Activated CD4-positive, alpha-beta T cell treated with anti-CD3 and anti-CD28 coated beads for 24 hours (primary cell): ENCODE measurements around the gene TMEM237.

Source experiments
- DNase-seq, 2 donors: peaks; one replicate each; pipeline ENCODE4 v3.0.0-alpha.2; 2020; ENCODE audit warnings: low read depth in 2 of 2

Gene TMEM237

DNA sequence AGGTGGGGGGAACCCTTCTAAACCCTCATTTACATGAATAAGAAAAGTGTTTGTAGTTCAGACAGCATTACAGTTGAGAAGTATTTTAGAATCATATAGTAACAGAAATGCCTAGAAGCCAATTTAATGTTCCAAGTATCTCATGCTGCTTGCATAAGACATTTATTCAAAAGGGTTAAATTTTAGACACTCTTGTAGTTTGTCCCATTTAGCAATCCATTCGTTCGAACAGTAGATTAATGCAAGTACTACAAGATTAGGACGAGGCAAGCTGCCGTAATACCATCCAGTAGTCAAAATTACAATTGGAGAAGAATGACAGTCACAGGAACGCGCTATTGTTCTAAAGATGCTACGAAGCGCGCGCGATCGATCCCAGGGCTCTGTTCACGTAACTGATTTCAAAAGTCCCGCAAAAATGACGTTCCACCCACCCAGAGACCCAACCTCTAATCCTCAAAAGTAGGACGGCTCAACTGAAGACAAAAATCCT, 1.2 kb downstream of the TMEM237 start:
- DNase-seq: no peak

DNA sequence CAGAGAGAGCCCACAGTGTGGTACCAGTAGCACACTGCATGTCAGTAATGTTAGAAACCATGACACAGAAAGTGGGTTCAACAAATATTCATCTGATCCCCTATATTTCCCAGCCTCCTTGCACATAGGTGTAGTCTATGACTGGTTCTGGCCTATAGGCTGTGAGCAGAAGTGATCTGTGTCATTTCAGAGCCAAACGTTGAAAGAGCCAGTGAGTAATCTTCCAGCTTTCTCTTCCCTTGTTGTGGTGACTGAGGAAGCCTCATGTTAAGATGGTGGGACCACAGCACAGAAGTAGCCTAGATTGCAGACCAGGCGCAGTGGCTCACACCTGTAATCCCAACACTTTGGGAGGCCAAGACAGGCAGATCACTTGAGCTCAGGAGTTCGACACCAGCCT, 4.1 kb downstream of the TMEM237 start:
- no peak for DNase-seq

DNA sequence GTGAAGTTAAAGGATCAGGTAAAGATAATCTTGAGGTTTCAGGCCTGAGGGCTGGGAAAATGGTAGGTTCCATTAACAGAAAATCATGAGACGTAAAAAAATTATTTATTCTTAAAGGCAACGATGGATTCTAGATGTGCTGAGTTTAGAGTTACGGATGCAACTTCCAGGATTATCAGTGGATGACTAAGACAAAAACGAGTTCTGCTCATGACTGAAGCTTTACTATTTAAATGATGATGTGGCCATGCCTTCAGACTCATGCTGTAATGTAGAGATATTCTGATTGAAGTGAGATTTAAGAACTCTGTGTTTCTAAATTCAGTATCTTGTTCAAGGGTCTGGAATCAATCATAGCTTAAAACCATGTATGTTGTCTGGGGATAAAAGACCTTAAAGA, 5.0 kb downstream of the TMEM237 start:
- no peak for DNase-seq

DNA sequence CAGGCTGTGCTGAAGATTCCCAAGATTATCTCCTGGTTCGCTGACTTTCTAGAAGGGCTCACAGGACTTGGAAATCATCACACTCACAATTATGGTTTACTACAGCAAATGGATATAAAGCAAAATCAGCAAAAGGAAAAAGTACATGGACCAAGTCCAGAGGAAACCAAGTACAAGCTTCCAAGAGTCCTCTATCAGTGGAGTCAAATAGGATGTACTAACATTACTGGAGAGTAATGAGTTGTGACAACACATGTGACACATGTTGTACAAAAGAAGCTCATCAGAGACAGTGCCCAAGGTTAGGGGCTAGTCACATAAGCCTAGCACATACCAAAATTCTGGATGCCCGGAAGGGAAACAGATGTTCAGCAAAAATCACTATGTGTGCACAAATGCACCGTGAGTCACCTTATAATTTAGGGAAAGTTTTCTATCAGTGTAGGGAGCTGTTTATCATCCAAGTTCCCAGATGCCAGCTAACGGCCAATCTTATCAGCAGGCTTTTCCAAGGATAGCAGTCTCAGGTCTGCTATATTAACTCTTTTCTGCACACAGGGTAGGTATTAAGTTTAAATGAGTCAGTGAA, 9.5 kb downstream of the TMEM237 start:
- DNase-seq: no peak

DNA sequence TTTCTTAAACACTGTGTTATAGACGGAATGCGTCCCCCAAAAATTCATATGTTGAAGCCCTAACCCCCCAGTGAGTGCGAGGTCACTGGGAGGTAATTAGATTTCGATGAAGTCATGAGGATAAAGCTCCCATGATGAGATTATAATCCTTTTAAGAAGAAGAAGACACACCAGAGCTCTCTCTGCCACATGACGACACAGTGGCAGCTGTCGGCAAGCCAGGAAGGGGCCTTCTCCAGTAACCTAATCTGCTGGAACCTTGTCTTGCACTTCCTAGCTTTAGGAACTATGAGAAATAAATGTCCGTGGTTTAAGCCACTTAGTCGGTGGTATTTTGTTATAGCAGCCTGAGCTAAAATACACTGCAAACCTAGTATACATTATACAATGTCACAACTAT, 12.3 kb downstream of the TMEM237 start:
- no peak for DNase-seq

DNA sequence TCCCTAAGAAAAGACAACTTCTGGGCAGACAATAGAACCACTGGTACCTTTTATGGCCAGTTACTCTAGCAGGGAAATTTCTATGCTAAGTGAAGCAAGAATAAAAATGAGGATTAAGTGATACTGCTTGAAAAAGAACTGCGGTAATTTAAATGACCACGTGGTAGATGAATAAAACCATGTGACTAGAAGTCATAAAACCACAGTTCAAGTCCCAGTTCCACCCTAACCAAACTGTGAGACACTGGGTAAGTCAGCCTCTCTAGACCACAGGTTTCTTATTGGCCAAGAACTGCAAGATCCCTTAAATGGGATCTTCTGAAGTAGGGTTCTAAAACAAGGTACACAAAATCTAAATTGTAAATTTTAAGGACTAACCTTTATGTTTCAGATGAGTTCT, 12.7 kb downstream of the TMEM237 start:
- no peak for DNase-seq

DNA sequence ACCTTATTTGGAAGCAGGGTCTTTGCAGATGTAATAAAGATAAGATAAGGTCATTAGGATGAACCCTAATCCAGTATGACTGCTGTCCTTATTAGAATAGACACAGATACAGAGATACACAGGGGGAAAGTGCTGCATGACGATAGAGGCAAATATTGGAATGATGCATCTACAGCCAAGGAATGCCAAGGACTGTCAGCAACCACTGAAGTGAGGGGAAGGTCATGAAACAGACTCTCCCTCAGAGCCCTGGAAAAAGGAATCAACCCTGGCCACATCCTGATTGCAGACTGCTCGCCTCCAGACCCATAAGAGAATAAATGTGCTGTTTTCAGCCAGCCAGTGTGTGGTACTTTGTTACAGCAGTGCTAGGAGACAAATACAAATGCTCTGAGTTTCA, 14.8 kb downstream of the TMEM237 start:
- no peak for DNase-seq

DNA sequence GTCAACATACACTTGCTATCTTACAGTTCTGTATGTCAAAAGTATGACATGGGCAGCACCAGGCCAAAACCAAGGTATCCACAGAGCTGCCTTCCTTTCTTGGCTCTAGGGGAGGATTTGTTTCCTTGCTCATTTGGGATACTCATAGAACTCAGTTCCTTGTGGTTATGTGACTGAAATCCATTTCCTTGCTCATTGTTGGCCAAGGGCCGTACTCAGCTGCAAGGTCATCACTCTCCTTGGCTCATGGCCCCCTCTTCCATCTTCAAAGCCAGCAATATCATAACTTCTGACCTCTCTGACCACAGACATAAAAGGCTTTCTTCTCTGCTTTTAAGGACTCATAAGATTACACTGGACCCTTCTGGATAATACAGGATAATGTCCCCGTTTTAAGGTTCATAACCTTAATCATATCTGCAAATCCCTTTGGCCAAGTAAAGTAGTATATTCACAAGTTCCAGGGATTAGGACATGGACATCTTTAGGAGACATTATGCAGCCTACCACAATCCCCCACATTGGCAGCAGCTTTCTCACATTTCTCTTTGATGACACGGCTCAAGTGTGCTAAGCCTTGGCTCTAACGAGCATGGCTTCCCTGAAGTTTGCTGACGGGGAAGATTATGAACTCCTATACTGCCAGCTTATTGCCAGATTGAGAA, 20.9 kb downstream of the TMEM237 start:
- DNase-seq: no peak

DNA sequence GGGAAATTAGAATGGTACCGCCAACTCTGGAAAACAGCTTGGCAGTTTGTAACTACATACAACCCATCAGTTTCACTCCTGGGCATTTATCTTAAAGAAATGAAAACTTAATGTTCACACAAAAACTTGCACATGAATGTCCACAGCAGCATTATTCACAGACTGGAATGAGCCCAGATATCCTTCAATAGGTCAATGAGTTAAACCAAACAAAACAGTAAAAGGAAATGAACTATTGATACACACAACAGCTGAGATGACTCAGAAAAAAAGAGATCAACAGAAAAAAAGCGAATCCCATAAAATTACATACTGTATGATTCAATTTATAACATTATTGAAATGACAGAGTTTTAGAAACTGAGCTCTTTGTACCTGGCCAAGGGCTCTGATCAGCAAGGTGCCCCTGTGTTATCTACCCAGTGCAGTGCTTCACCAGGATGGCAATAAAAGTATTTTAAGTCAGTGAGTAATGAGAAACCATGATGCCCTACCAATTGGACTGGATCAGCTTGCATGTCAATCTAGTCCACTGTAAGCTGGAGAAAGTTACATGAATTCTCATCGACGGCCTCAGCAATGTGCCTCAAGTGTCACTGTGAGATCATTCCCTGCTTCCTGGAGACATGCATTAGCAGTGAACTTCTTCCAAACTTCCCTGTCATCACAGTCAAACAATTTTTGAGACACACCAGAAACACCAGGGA, 21.9 kb downstream of the TMEM237 start:
- DNase-seq: no peak

DNA sequence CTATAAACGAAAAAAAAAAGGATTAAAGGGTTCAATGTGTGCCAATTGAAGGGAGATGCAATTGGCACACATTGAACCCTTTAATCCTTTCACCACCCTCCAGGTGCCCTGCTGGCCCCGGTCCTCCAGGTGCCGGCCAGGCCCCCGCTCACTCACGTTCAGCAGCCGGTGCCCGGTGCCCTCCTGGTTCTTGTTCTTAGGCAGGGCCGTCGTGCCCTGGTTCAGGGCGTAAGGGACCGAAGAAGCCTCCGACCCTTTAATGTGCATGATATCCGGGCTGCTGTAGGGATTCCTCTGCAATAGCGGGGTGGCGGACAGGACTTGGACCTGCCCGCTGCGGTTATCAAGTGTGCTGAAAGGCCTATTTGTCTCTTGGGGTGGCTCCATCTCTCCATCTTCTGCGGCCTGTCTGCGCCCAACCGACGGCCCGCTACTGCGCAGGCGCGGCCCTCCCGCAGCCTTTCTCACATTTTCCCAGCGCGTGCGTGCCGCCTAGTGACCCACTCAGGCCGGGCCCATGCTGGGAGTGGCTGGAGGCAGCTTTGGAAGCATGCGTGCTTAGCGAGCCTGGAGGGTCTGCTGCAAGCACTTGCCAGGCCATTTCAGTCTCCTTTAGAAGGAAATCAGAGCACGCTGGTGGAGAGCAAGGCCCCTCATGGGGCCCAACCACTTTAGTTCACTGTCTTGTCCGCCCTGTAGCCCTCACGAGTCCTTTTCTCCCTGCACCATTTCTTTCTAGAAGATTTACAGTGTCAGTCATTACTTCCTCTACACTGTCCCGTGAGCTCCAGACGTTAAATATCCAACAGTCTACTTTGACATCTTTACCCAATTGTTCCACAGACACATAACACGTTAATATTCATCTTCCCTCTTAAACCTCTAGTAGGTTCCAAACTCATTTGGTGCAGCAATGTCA, 24.3 kb downstream of the TMEM237 start:
- no peak for DNase-seq

DNA sequence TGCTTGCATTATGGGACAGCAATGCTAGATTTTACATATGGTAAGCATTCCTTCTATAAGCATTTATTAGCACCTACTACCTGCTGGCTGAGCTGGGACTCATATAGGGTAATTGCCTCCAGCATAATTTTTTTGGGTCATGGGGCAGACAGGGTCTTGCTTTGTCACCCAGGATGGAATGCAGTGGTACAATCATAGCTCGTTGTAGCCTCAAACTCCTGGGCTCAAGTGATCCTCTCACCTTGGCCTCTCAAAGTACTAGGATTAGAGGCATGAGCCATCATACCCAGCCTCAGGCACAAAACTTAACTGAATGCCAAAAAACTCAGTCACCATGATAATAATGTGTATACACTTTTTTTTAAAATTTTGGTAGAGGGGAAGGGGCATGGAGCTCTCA, 35.3 kb downstream of the TMEM237 start:
- DNase-seq: no peak

DNA sequence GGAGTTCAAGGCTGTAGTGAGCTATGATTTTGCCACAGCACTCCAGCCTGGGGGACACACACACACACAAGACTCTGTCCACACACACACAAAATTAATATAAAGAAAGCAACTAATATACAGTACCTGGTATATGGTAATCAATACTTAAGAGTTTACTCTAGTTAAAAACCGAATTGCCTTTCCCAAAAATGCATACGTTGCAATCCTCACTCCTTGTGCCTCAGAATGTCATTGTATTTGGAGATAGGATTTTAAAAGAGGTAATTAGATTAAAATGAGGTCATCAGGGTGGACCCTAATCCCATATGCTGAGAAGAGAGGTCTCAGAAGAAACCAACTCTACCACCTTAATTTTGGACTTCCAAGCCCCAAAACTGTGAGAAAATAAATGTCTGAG, 35.7 kb downstream of the TMEM237 start:
- DNase-seq: no peak

DNA sequence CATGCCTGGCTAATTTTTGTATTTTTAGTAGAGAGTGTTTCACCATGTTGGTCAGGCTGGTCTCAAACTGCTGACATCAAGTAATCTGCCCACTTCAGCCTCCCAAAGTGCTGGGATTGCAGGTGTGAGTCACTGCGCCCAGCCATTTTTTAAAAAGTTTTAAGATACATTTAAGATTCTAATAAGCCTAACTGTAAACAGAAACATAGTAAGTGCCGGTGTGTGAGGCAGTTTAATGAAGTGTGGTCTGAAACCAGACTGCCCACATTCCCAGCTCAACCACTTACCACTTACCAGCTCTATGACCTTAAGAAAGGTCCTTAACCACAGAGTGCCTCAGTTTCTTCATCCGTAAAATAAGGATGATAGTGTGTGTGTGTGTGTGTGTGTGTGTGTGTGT, 42.4 kb downstream of the TMEM237 start:
- no peak for DNase-seq

DNA sequence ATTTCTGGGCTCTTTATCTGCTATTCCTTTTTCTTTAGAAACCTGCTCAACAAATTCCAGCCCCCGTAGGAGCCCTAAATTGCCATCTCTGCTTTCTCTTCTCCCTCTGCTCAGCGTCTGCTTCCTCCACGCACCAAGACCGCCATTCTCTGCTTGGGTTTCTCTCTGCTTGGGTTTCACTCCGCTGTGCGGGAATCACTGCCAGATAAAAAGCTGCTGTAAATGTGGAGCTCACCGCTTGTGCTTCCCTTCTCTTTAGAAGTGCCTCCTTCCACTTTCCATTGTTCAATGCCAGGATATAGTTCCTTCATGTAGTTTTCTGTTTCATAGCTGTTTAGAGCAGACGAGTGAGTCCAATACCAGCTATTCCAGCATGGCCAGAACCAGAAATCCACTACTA, 45.9 kb downstream of the TMEM237 start:
- no peak for DNase-seq

DNA sequence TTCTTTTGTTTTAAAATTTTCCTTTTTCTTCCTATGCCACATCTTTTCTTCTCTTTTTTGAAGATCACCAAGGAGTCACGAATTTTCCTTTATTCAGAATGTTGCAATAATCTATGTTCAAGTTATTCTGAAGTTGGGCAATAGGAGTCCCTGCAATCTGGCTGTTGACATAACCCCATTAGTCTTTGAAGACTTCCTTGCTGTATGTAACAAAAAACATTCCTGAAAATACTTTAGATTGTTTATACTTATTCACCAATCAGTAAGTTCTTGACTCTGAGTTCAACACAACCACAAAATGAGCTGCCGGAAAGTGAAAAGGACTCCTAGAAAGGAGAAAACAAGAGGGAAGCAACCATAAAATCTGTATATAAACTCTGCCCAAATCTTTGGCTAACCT, 62.8 kb downstream of the TMEM237 start:
- no peak for DNase-seq

DNA sequence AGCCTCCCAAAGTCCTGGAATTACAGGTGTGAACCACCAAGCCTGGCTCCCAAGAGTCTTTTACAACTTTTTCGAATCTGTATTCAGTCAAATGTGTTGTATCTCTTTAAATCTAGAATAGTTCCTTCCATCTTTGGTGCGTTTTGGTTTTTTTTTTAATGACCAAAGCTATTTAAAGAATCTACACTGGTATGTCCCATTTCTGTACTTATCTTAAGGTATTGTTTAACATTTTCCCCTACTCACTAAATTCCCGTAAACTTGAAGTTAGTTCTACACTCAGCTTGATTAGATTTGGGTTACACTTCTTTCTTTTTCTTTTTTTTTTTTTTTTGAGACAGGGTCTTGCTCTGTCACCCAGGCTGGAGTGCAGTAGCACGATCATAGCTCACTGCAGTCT, 63.8 kb downstream of the TMEM237 start:
- no peak for DNase-seq

DNA sequence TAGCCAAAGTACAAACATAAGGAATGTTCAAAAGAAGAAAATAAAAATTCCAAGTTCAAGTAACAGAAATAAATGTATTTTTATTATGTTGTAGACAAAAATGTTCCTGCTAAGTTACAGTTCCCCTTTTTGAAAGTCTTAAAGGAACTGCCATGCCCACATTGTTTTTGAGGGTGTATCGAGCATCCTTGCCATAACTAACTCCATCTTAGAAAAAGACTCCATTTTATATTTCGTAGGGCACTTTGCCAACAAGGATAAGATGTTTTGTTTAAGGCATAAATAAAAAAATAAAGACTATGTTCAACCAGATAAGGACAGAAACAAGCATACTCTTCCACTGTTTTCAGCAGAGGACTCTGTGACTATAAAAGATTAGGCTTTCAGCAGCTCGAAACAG, 67.3 kb downstream of the TMEM237 start:
- no peak for DNase-seq

DNA sequence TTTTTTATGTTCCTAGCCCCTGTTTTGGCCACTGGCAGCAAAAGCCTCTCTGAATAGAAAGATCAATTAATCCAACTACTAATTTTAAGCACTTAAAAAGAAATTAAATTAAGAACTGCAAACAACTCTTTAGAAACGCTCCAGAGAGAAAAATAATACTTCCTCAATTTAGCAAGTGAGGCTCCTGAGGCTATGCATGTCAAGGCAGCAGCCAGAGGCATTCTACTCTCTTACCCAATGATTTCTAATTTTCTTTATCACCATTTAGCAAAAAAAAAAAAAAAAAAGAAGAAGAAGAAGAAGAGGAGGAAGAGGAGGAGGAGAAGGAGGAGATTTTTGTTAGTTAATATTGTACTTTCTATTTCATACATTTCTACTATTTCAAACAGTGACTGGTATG, 68.5 kb downstream of the TMEM237 start:
- no peak for DNase-seq

DNA sequence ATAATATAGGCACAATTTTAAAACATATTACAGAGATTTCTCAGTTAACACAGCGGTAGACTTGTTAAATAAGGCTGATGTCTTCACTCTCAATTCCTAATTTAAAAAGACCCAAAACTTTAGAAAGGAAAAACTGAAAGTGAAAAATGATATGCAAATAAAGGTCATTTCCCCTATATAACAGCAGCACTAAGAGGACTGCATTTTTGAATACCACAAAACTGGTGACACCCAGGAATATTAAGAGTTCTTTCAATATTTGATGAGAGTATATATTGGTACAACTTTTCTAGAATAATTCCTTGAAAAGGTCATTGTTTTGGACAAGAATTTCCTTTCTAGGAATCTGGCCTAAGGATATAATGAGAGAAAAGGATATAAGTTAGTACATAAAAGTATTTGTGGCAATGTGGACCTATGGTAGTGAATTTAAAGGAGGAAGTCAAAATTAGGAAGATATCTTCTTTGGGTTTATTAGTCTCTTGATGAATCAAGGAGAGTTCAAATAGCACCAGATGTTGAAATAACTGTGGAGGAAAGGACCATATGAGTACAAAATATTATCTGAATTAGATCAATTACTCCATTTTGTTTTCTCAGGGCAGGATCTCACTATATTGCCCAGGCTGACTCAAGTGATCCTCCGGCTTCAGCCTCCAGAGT, 70.3 kb downstream of the TMEM237 start:
- no peak for DNase-seq
